ENCODE results near the gene PRICKLE4. TPM values are rescaled to one million over a fixed set of nuclear protein-coding genes. Genes with fewer than 3 reads are reported as not detected.

The PRICKLE4 gene
- total and polyA plus RNA-seq, 4 donors = 2.9 to 6.9 (median 5.5) TPM

- Histone ChIP-seq H3K27me3 (ENCODE audit: control insufficient read depth in 3 of 3, insufficient read depth in 3 of 3, low read length in 2 of 3) (no peaks in the 10 kb centered on the region), H3K36me3 (ENCODE audit: control insufficient read depth in 4 of 4, insufficient read depth in 4 of 4, low read length in 4 of 4) (peaks cover 5 to 24% (median 11%) of the 10 kb centered on the region in 4 donors), H3K9me3 (ENCODE audit: control insufficient read depth in 4 of 4, insufficient read depth in 3 of 4, low read length in 3 of 4) (no peaks in the 10 kb centered on the region), H3K27ac (ENCODE audit: low read depth in 1 of 2, low read length in 1 of 2) (peak overlapping the region; percentile 27 to 62), H3K4me3 (no peak overlapping the region), H3K4me1 (ENCODE audit: control insufficient read depth in 5 of 5, insufficient read depth in 5 of 5, low read length in 5 of 5) (peaks cover 2 to 26% (median 16%) of the 10 kb centered on the region in 5 donors), H3K9ac (ENCODE audit: insufficient read depth in 1 of 2, low read length in 2 of 2) (no peak overlapping the region)
- TF ChIP-seq CTCF (IDR thresholded peaks at IDR 0.05; ENCODE audit: control extremely low read depth, extremely low read depth) = no peak
- ATAC-seq (ENCODE audit: insufficient read depth, low FRiP score) (no peak), DNase-seq (peak in 2 of 3 donors; percentile 45 to 54)
- 22 to 39% methylated on average over 27 to 29 of the region's 29 CpGs for WGBS, 2 donors
These were observed 5.3 kb downstream of the PRICKLE4 start for GRCh38 chr6:41785689-41786450.

- Histone ChIP-seq H3K27me3 (ENCODE audit: control insufficient read depth in 3 of 3, insufficient read depth in 3 of 3, low read length in 2 of 3) (no peaks in the 10 kb centered on the region), H3K36me3 (ENCODE audit: control insufficient read depth in 4 of 4, insufficient read depth in 4 of 4, low read length in 4 of 4) (peaks cover 5 to 24% (median 14%) of the 10 kb centered on the region in 4 donors), H3K9ac (ENCODE audit: insufficient read depth in 1 of 2, low read length in 2 of 2) (peak overlapping the region; percentile 55 to 78), H3K4me1 (ENCODE audit: control insufficient read depth in 5 of 5, insufficient read depth in 5 of 5, low read length in 5 of 5) (peaks cover 2 to 18% (median 13%) of the 10 kb centered on the region in 5 donors), H3K4me3 (peak overlapping the region; percentile 70), H3K9me3 (ENCODE audit: control insufficient read depth in 4 of 4, insufficient read depth in 3 of 4, low read length in 3 of 4) (no peaks in the 10 kb centered on the region), H3K27ac (ENCODE audit: low read depth in 1 of 2, low read length in 1 of 2) (peak overlapping the region; percentile 90 to 95)
- TF ChIP-seq CTCF (IDR thresholded peaks at IDR 0.05; ENCODE audit: control extremely low read depth, extremely low read depth) = peak; percentile 74
- WGBS, 2 donors = 0 to 1% methylated on average over 41 to 58 of the region's 58 CpGs
- ATAC-seq (ENCODE audit: insufficient read depth, low FRiP score) (peak; percentile 88), DNase-seq (peak; percentile 89 to 91 (median 90))
These were observed 6.1 kb downstream of the PRICKLE4 start for GRCh38 chr6:41786451-41787218.

- ATAC-seq (ENCODE audit: insufficient read depth, low FRiP score) (peak; percentile 93), DNase-seq (peak; percentile 95 to 98 (median 97))
- WGBS, 2 donors = 0 to 1% methylated on average over 55 of the region's 55 CpGs
- peak within 1 kb of the TSS; percentile 97 to 99 for H3K9ac ChIP-seq (ENCODE audit: insufficient read depth in 1 of 2, low read length in 2 of 2)
- H3K27me3 ChIP-seq (ENCODE audit: control insufficient read depth in 3 of 3, insufficient read depth in 3 of 3, low read length in 2 of 3) = no peaks in the 10 kb centered on the region
- H3K4me3 ChIP-seq = peak within 1 kb of the TSS; percentile 74
- H3K27ac ChIP-seq (ENCODE audit: low read depth in 1 of 2, low read length in 1 of 2) = peak within 1 kb of the TSS; percentile 90 to 95
- H3K36me3 ChIP-seq (ENCODE audit: control insufficient read depth in 4 of 4, insufficient read depth in 4 of 4, low read length in 4 of 4) = peaks cover 8 to 29% (median 16%) of the 10 kb centered on the region in 4 donors
- no peaks in the 10 kb centered on the region for H3K9me3 ChIP-seq (ENCODE audit: control insufficient read depth in 4 of 4, insufficient read depth in 3 of 4, low read length in 3 of 4)
- H3K4me1 ChIP-seq (ENCODE audit: control insufficient read depth in 5 of 5, insufficient read depth in 5 of 5, low read length in 5 of 5) = peaks cover 2 to 15% (median 13%) of the 10 kb centered on the region in 5 donors
- peak; percentile 77 for TF ChIP-seq CTCF (IDR thresholded peaks at IDR 0.05; ENCODE audit: control extremely low read depth, extremely low read depth)
These were observed 6.8 kb downstream of the PRICKLE4 start, which contains the start of gene TOMM6 for GRCh38 chr6:41787219-41787917. Gene TOMM6, plus strand, starts transcription at chr6:41787694. Its CDS starts 4 bp downstream, at chr6:41787698.

Measured in lung (tissue), 12 donors.